ENCODE results near the gene GNAI3. TPM values are rescaled to one million over a fixed set of nuclear protein-coding genes. Genes with fewer than 3 reads are reported as not detected.

The GNAI3 gene
- total and polyA plus RNA-seq, 2 of the 8 experiments (the other 6 are each of a cell fraction or from before 2014, with no cell fraction given): 4.0 to 9.8 TPM

GRCh38 chr1:109649491-109649914, 101.1 kb downstream of the GNAI3 start:
- Histone ChIP-seq H3K9ac (replicated peaks in 1 of 4; ENCODE audit: extremely low read depth in 1 of 4, low read depth in 3 of 4, low read length in 3 of 4) (no peak overlapping the region), H3K4me3 (ENCODE audit: extremely low read depth in 1 of 4, insufficient read depth in 2 of 4, low read depth in 3 of 4, low read length in 4 of 4) (no peak overlapping the region), H3K14ac (ENCODE audit: insufficient read length) (no peak overlapping the region), H3K27ac (ENCODE audit: low read depth, low read length) (no peak overlapping the region), H3K4me2 (ENCODE audit: insufficient read depth in 1 of 2, low read depth in 2 of 2, low read length in 2 of 2) (no peak overlapping the region), H2AFZ (ENCODE audit: low read length) (no peak overlapping the region), H2BK12ac (ENCODE audit: low read depth, low read length) (no peak overlapping the region), H3K4ac (replicated peaks; ENCODE audit: insufficient read length, low read depth, low read length) (no peak overlapping the region), H3K9me3 (ENCODE audit: insufficient read depth in 2 of 2, low read depth in 1 of 2, low read length in 1 of 2) (no peaks in the 10 kb centered on the region), H2AK5ac (ENCODE audit: low read depth, low read length) (no peak overlapping the region), H4K91ac (replicated peaks; ENCODE audit: insufficient read length, low read length) (no peak overlapping the region), H3K56ac (replicated peaks; ENCODE audit: insufficient read length, low read depth, low read length) (no peak overlapping the region), H4K20me1 (replicated peaks in 1 of 2; ENCODE audit: control insufficient read depth in 1 of 2, insufficient read depth in 2 of 2, low read length in 2 of 2) (no peaks in the 10 kb centered on the region), H3K23me2 (ENCODE audit: low read depth, low read length) (no peaks in the 10 kb centered on the region), H2BK15ac (ENCODE audit: low read length) (no peak overlapping the region), H3K27me3 (replicated peaks in 1 of 4; ENCODE audit: control insufficient read depth in 3 of 4, extremely low read depth in 1 of 4, insufficient read depth in 3 of 4, low read length in 3 of 4) (peaks cover 0 to 2% (median 2%) of the 10 kb centered on the region in 4 experiments; a peak in 6 of 7 replicates), H3K18ac (ENCODE audit: extremely low read depth, low read length) (no peak overlapping the region), H2BK5ac (ENCODE audit: low read depth, low read length) (no peak overlapping the region), H3K36me3 (ENCODE audit: control insufficient read depth in 2 of 4, insufficient read depth in 4 of 4, low read length in 3 of 4) (no peaks in the 10 kb centered on the region), H3K4me1 (replicated peaks in 1 of 4; ENCODE audit: control insufficient read depth in 3 of 4, insufficient read depth in 4 of 4, low read length in 3 of 4) (no peaks in the 10 kb centered on the region), H3K79me1 (ENCODE audit: low read depth, low read length) (no peaks in the 10 kb centered on the region), H3K79me2 (ENCODE audit: control insufficient read depth in 1 of 2, insufficient read depth in 2 of 2, low read length in 2 of 2) (no peaks in the 10 kb centered on the region), H2BK120ac (replicated peaks; ENCODE audit: low read depth, low read length) (no peak overlapping the region), H2BK20ac (ENCODE audit: low read length) (no peak overlapping the region), H4K8ac (ENCODE audit: extremely low read depth, insufficient read depth, low read length) (no peak overlapping the region), H3K23ac (ENCODE audit: insufficient read length) (no peak overlapping the region), H4K5ac (ENCODE audit: insufficient read length, low read depth, low read length) (no peak overlapping the region)
- no peak for TF ChIP-seq EGR1 (IDR thresholded peaks at IDR 0.05; ENCODE audit: borderline replicate concordance, low read depth, low read length)
- no peak for TF ChIP-seq POU5F1 (IDR thresholded peaks at IDR 0.05; ENCODE audit: low read depth, low read length)
- TF ChIP-seq ASH2L (IDR thresholded peaks at IDR 0.05; ENCODE audit: low read length): no peak
- no peak for TF ChIP-seq JUND (IDR thresholded peaks at IDR 0.05; ENCODE audit: low read length)
- TF ChIP-seq TBP (IDR thresholded peaks at IDR 0.05; ENCODE audit: low read depth, low read length): no peak
- TF ChIP-seq BACH1 (IDR thresholded peaks at IDR 0.05; ENCODE audit: low read length): no peak
- no peak for TF ChIP-seq JUN (IDR thresholded peaks at IDR 0.05; ENCODE audit: low read depth, low read length)
- TF ChIP-seq TAF7 (optimal IDR thresholded peaks at IDR 0.05; ENCODE audit: borderline replicate concordance, low read depth, low read length): no peak
- no peak for TF ChIP-seq EZH2 (IDR thresholded peaks at IDR 0.05; ENCODE audit: low read depth, low read length, severe bottlenecking)
- TF ChIP-seq, protein P1, sequence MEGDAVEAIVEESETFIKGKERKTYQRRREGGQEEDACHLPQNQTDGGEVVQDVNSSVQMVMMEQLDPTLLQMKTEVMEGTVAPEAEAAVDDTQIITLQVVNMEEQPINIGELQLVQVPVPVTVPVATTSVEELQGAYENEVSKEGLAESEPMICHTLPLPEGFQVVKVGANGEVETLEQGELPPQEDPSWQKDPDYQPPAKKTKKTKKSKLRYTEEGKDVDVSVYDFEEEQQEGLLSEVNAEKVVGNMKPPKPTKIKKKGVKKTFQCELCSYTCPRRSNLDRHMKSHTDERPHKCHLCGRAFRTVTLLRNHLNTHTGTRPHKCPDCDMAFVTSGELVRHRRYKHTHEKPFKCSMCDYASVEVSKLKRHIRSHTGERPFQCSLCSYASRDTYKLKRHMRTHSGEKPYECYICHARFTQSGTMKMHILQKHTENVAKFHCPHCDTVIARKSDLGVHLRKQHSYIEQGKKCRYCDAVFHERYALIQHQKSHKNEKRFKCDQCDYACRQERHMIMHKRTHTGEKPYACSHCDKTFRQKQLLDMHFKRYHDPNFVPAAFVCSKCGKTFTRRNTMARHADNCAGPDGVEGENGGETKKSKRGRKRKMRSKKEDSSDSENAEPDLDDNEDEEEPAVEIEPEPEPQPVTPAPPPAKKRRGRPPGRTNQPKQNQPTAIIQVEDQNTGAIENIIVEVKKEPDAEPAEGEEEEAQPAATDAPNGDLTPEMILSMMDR (IDR thresholded peaks at IDR 0.05; ENCODE audit: control extremely low read depth in 1 of 3, insufficient read depth in 1 of 3, low read depth in 1 of 3, low read length in 3 of 3): no peak
- no peak for TF ChIP-seq EP300 (IDR thresholded peaks at IDR 0.05; ENCODE audit: borderline replicate concordance in 1 of 2, low read depth in 2 of 2, low read length in 2 of 2)
- FAIRE-seq (no peak), DNase-seq (ENCODE audit: low read depth in 1 of 2, low spot score in 2 of 2) (no peak)
- POLR2A ChIA-PET (ENCODE audit: partially characterized antibody): interaction anchor here (0.6 to 1.8 kb wide), 4 partner anchors 9 to 532 kb away, joined by 3 read pairs; no protein-coding TSS in a partner anchor
- CTCF ChIA-PET (ENCODE audit: partially characterized antibody): interaction anchor here (0.8 to 11.8 kb wide), 12 partner anchors 9 to 124 kb away, joined by 3 to 185 read pairs (median 4); partner anchors contain the start of genes GSTM1 and GSTM2
- 84% methylated on average over 4 of the region's 4 CpGs; no CpG with 5 or more reads in 1 of the 2 experiments for WGBS, 2 experiments (ENCODE audit: extremely low coverage in 1 of 2, insufficient coverage in 1 of 2, insufficient read length in 1 of 2, insufficient replicate concordance in 2 of 2, low coverage in 1 of 2, low lambda C conversion rate in 2 of 2, missing lambda C conversion rate in 1 of 2)

All from H1 (cell line).